ENCODE data around the gene SEPTIN6.

- TF ChIP-seq CTCF (IDR thresholded peaks at IDR 0.05) (no peak), ZNF416 (CRISPR knock-in tag; IDR thresholded peaks at IDR 0.05) (no peak), ARID4B (CRISPR knock-in tag; IDR thresholded peaks at IDR 0.05; ENCODE audit: borderline replicate concordance) (no peak), ATF1 (CRISPR knock-in tag; IDR thresholded peaks at IDR 0.05) (no peak), MYBL2 (CRISPR knock-in tag; IDR thresholded peaks at IDR 0.05) (no peak), E2F1 (CRISPR knock-in tag; IDR thresholded peaks at IDR 0.05) (no peak)
- TF ChIP-seq, protein P1, sequence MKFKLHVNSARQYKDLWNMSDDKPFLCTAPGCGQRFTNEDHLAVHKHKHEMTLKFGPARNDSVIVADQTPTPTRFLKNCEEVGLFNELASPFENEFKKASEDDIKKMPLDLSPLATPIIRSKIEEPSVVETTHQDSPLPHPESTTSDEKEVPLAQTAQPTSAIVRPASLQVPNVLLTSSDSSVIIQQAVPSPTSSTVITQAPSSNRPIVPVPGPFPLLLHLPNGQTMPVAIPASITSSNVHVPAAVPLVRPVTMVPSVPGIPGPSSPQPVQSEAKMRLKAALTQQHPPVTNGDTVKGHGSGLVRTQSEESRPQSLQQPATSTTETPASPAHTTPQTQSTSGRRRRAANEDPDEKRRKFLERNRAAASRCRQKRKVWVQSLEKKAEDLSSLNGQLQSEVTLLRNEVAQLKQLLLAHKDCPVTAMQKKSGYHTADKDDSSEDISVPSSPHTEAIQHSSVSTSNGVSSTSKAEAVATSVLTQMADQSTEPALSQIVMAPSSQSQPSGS (CRISPR knock-in tag; IDR thresholded peaks at IDR 0.05; ENCODE audit: borderline replicate concordance, low read depth) = no peak
Measured at GRCh38 chrX:119648421-119648775, 44.6 kb downstream of the SEPTIN6 start.
